Activated T-cell treated with anti-CD3 and anti-CD28 coated beads, Interleukin-2, amount 50 U/mL, for 1 hour (primary cell): ENCODE results near the gene MYH3.

ENCODE experiments used
- DNase-seq: peaks from one replicate; pipeline ENCODE4 v3.0.0-alpha.2; 2020

Gene MYH3

DNA sequence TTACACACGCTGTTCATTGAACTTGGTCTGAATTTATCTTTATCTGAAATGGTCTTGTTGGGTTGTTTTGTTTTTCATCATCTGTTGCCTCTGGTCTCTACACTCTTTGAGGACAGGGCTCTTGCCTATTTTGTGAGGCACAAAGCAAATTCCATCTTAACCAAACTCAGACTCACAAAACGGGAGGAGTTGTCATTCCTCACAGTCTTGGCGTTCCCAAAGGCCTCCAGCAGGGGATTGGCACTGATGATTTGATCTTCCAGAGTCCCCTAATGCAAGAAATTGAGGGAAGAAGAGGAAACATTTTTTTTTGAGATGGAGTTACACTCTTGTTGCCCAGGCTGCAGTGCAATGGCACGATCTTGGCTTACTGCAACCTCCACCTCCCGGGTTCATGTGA is 8.7 kb downstream of the MYH3 start:
- no peak for DNase-seq

DNA sequence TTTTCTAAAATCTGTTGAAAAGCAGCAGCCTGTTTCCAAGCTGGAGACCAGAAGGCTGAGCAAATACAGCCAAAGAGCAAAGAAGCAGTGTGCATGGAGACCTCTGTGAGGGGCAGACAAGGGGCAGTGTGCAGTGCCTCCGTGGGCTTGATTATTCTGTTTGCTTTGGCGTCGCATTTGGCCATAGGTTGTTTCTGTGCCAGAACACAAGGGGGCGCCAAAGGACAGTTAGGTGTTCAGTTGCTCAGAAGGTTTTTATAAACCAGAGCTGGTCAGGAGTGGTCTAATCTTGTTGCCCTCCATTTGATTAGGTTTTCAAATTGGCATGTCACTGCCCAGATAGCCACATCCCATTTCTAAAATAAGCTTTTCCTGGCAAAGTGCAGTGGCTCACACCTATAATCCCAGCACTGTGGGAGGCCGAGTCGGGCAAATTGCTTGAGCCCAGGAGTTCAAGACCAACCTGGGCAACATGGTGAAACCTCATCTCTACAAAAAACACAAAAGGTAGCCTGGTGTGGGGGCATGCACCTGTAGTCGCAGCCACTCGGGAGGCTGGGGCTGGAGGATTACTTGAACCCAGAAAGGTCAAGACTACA is 10.6 kb downstream of the MYH3 start:
- peak; percentile 71 for DNase-seq

DNA sequence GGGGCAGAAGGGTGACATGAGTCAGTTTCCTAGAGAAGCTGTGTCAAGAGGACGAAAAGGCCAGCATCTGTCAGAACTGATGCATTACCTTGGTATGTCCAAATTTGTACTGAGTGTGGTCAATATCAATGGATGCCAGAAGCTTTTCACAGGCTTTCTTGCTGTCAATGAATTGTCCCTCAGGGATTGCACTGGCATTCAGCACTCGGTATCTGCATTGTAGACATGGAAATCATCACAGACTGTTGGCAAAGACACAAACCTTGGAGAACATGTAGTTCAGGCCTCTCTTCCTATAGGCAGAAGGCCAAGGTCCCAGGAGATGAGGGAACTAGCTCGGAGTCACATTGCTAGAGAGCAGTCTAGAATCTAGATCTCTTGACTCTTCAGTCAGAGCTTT is 16.6 kb downstream of the MYH3 start:
- DNase-seq = no peak

DNA sequence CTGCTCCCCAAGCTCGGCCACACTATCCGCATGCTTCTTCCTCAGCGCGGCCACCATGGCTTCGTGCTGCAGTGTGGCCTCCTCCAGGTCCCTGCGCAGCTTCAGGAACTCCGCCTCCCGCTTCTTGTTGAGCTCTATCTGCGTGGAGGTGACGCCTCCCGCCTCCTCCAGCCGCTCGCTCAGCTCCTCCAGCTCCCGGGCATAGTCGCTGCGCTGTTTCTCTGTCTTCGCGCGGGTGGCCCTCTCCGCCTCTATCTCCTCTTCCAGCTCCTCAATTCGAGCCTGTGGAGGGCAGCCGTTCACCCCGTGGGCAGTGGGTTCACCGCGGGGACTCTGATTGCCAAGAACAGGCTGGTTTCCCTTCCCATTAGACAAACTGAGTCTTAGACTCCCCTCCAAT is 19.0 kb downstream of the MYH3 start:
- DNase-seq = no peak

DNA sequence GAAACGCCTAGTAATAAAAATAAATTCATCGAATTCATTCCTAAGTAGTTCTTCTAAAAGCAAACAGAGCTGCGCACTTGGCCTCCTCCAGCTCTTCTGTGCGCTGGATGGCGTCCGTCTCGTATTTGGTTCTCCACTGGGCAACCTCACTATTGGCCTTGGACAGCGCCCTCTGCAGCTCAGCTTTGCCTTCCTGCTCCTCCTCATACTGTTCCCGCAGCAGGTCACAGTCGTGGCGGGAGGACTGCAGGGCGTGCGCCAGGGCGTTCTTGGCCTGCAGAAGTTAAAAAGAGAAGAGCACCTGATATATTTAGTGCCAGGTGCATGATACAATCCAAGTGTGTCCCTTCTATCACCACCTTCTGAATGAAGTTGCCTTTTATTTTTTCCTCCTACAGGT is 21.8 kb downstream of the MYH3 start:
- no peak for DNase-seq

DNA sequence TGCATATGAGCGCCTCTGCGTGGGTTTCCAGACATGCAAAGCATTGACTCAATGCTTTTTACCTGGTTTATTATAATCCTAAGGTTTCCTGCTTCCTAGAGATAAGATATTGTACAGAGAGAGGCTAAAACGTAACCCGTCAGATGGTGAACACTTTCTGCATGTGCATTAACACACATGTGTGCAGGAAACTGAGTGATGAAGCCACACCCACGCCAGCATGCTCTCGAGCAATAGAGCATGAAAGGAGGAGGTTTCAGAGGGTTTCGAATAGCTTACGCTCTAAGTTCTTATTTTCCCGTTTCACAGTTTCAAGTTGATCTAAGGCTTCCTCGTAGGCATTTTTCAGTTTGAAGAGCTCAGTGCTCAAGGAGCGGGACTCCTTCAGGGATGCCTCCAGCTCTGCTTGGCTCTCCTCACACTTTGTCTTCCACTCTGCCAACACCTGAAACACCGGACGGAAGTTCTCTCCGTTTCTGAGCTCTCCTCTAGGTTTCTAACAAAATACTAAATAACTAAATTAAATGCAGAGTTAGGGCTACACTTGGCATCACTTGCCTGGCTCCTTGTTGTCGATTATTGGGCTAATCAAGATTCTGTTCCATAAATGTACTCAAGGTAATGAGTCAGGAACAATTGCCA is 23.2 kb downstream of the MYH3 start:
- DNase-seq = no peak

DNA sequence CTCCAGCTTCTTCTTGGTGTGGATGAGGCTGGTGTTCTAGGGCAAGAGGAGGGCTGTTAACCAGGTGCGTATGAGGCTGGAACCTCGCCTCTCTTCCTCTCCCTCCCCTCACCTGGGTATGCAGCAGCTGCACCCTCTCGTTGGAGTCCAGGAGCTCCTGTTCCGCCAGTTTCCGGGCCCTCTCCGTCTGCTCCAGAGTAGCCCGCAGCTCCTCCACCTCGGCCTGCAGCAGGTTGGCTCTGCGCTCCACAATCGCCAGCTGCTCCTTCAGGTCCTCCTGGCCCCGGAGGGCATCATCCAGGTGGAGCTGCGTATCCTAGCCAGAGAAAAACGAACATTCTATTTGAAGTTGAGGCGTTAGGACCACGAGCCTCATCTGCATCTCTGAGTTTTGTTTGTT is 25.4 kb downstream of the MYH3 start:
- no peak for DNase-seq

DNA sequence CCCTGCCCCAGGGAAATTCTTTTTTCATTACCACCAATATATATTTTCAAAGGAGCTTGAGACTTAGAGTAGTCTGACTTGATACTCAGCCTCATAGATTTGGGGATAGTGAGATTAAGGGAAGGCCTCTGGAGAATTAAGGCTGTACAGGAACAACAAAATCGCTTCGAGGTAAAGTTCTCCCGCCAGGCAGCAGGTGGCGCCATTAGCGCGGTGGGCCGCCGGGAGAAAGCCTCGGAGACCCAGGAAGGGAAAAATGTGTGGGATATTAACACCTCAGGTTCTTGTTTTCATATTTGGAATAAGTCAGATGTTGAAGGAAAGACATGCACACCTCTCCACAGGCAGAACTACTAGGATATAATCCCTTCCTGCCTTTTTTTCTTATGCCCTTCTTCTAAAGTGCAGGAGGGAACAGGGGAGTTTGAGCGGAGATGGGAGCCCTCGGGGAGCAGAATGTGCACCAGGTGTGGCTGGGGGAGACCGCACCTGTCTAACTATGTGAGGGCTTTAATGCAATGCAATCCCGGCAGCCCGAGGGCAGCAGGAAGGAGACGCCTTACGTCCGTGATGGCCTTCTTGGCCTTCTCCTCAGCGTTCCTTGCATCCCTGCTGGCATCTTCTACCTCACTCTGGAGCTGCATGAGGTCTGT is 25.9 kb downstream of the MYH3 start:
- peak; percentile 44 for DNase-seq

DNA sequence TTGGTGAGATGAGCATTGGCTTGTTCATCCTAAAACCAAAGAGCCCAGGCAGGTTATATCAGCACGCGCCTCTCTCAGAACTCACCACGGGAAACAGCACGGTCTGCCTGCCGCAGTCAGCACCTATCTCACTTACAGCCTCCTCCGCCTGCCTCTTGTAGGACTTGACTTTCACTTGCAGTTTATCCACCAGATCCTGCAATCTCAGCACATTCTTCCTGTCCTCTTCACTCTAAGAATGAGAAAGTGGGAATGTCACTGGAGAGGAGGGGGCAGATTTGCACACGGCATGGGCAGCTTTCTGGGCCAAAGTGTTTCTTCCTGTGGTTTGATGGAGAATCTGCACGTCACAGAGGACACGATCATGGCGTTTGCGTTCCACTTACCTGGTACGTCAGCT is 27.4 kb downstream of the MYH3 start:
- DNase-seq = no peak

DNA sequence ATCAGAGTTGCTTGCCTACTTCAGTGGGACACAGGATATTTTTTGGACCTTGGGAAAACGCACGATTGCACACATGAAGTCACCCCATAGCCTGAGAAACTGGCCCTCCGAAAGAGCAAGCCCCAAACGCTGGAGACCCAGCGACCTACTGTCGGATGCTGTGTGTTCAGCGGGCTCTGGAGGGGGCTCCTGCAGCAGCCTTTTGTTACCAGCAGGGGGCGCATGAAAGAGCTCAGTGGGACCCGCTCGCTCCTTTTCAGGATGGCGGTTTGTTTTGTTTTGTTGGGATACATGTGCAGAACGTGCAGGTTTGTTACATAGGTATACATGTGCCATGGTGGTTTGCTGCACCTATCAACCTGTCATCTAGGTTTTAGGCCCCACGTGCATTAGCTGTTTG is 28.4 kb downstream of the MYH3 start:
- DNase-seq = no peak

DNA sequence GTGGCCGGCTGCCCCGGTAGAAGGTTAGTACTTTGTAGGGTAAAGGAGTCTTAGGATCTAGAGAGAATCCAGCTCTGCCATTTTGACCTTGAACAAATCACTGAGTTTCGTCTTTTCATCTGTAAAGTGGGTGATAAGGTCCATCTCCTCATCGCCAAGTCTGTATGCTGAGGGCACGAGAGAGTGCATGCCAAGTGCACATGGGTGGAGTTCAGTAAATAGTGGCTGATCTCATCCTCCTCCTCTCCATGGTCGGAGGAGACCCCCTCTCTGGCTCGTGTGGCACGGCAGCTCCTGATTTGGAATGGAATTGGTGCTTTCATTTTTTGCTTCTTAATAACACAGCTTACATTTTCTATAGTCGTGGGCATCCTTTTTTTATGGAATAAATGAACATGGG is 30.7 kb downstream of the MYH3 start:
- DNase-seq = no peak

DNA sequence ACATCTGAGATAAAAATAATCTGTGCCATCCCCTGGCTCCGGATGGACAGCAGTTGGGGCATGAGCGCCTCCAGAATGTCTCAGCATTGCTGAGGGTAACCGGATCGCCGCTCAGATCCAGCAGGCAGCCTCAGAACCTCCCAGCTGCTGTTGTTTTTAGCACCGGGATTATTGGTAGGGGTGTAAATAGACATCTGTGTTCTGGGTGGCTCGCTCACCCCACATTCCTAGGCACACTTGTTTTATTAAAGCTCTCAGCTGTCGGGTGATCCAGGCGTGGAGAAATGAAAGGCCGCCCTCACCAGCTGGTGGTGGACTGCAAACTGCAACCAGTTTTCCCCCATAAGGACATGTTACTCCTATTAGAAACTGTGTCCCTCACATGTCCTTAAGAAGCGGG is 32.1 kb downstream of the MYH3 start:
- DNase-seq = no peak

DNA sequence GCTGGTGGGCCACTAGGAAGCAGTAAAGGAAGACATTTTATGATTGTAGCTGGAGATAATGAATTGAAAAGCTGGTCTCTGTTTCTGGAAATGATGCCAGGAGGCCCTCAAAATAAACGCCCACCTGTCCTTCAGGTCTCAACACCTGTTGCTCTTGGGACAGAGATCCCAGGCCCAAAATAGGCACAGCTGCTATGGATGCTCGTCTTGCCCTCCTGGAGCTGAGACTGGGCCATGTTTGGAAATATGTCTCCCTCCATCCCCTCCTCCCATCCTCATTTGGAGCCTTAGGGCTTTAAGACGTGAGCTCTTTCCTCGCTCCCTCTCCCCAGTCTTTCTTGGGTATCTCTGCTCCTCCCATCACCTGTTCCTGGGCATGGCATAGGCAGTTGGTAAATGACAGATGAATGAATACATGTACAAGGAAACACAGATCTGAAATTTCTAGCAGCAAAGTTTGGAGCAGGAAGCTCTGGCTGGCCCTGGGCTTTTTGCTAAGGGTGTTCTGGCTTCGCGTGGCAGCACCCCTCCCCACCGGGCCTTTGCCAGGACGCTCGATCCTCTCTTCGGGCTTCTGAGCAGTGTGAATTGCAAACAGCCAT is 33.3 kb downstream of the MYH3 start:
- no peak for DNase-seq

DNA sequence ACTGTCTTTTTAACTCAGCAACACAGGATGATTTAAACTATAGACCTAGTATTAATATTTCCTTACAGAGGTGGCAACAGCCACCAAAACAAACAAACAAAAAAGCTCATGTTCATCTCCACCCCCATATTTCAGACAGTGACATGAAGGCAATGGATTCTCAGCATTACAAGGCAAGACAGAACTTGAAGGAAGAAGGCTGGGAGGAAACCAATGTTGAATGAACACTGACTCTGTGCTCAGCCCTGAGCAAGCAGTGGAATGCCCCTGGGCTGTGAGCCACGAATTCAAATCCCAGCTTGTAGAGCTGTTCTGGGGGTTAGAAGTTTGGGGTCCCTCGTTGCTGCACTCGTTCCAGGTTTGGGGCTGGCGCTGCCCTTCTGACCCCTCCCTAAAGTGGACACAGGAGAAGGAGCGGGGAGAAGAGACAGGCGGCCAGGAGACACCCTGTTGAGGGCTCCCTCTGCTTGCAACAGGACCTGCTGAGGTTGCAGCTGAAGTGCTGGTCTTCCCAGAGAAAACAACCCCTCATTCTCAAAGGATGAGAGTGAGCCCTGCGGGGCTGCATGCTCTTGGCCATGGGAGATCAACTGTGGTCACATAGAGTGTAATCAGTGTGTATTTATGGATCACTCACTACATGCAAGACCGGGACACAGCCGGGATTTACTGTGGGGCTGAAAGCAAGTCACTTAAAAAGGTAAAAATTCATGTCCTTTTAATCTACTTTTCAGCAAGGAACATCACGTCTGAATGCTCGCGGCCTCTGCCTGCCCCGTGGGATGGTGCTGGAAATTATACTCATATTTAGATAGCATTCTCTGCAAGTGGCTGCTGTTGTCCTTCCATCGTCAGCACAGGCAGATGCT is 34.3 kb downstream of the MYH3 start:
- DNase-seq = no peak

DNA sequence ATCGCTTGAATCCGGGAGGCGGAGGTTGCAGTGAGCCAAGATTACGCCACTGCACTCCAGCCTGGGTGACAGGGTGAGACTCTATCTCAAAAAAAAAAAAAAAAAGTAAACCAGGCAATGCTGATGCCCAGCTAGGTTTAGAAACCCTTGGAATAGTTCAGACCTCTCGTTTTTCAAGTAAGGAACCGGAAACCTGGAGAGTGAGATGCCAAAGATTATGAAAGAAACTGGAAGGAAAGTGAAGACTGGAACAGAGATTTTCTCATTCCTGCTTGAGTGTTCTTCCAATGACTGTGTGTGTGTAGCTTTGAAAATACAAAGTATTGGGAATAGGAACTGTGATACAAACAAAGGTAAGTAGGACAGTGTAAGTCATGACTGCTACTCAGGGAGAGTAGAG is 35.7 kb downstream of the MYH3 start:
- no peak for DNase-seq

DNA sequence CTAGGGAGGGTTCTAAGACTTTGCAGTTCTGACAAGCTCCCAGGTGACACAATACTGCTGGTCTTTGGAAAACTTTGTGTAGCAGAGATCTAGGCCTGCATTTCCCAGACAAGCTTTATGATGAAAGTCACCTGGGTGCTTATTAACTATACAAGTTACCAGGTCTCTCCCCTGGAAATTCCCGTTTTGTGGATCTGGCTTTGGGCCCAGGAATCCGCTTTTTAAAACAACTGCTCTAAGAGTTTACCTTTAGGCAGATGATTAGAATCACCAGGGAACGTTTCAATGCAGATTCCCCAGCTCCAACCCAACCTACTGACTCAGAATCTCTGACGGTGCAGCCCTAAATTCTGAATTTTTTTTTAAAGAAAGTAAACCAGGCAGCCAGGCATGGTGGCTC is 36.3 kb downstream of the MYH3 start:
- DNase-seq = no peak

DNA sequence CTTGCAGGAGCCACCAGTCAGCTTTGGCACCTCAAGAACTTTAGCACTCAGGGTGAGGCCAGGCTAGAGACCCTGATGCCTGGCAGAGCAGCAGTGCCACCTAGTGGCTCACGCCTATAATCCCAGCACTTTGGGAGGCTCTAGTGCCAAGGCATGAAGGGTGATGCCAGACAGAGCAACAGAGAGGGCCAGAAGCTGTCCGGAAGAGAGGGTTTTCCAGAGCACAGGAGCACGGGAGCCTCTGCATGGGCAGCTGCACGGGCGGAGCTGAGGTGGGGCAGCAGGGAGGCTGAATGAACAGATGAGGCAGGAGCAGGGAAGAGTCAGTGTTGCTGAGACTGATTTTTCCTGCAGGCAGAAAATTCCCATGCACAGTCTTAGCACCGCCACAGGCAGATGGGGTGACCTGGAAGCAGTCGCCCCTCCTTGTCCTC is 38.9 kb downstream of the MYH3 start:
- peak; percentile 57 for DNase-seq

DNA sequence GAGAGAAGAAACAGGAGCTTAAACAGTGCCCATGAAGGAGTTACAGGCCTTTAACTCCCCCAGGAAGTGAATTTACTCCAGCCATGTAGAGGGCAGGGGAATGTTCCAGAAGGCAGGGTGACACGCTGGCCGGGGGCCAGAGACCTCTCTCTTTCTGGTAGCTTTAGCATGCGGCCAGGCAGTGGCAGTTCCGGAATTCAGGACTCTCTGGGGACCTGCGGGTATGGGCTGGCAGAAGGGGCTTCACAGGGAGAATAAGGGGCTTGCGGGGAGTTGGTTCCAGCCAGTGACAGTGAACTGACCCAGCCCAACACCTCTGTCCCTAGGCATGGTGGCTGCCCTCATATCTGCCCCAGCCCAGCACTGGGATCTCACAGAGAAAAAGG is 40.0 kb downstream of the MYH3 start:
- DNase-seq = no peak

DNA sequence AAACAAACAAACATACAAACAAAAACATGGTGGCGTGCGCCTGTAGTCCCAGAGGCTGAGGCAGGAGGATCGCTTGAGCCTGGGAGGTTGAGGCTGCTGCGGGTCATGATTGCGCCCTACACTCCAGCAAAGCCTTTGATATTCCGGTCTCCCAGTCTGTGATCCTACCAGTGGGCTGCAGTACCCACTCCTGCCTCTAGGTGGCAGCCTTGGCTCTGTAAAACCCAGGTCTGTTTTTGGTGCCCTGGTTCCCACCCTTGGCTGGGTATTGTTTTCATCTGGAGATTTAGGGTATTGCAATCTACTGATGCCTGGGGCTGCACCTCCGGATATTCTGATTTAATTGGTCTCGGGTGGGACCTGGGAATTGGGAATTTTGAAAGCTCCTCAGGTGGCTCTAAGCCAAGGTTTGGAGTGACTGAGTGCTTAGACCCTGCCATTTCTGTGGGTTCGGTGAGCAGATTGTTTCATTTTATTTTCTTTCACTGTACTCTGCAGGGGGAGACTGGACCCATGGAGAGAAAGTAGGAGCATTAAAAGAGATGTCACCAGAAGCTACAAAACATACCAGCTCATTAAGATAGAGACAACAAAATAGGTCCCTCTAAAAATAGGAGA is 40.5 kb downstream of the MYH3 start:
- peak; percentile 75 for DNase-seq

DNA sequence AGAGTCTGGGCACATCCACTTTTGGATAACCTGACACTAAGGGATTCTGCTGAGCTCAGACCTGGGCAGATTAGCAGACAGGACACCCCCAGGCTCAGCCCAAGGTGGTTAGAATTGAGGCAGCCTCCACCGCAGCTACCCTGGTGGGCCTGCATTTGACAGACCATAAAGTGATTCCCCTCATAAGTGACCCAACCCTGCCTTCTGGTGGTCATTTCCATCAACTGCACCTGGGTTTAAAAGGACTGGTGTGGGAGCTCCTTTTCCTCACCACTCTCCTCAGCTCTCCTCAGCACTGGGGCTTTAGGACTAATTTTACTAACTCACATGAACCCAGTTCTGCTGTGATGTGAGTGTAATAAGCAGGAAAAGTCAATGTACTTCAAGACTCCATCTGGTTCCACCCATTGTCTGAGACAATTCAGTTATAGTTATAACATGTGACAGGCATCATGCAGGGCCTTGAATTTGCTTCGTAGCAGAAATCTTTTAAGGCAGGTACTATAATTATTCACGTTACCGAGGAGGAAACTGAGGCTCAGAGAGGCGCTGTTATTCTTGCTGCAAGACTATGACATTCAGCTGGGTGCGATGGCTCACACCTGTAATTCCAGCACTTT is 42.5 kb downstream of the MYH3 start:
- DNase-seq = no peak

DNA sequence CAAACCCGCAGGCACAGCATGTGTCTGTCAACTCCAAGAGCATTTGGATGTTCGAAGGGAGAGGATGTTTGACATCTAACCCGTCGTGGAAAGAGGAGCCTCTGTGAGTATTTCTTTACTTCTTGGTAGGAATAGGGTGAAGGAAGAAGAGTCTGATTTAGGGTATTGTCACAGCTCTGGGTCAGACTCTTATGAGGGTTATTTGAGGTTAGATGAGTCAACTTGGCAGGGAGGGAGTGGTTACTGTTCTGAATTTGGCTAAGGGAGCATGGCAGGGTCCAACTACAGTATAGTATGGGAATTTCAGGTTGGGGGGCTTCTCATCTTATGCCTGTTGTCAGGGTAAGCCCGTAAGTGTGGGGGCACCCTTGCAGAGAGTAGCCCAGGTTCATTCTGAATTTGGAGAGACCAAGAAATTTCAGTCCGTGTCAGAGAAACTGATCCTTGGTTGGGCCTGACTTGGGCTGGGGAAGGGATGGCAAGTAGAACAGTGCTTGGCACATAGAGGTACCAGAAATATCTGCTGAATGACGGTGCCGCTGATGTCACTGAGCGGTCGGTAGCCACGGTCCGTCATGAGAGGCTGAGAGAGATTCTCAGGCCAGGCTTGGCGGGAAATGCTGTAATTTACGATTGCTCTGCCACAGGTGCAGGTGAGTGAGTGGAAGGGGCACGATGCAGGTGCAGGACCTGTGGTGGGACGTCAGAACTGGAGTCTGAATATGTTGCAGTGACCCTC is 43.2 kb downstream of the MYH3 start:
- no peak for DNase-seq
